ENCODE data around the gene POMT2.

POMT2 gene

GRCh38 chr14:77242752-77243151 is 77.9 kb downstream of the POMT2 start:
- DNase-seq (ENCODE audit: low read depth in 1 of 2, low spot score in 1 of 2) = no peak

GRCh38 chr14:77241955-77242354 is 78.7 kb downstream of the POMT2 start:
- DNase-seq (ENCODE audit: low read depth in 1 of 2, low spot score in 1 of 2) = no peak

GRCh38 chr14:77240336-77240915 is 80.3 kb downstream of the POMT2 start:
- no peak for DNase-seq (ENCODE audit: low read depth in 1 of 2, low spot score in 1 of 2)

GRCh38 chr14:77239412-77239811 is 81.3 kb downstream of the POMT2 start:
- no peak for DNase-seq (ENCODE audit: low read depth in 1 of 2, low spot score in 1 of 2)

GRCh38 chr14:77238996-77239395 is 81.7 kb downstream of the POMT2 start:
- DNase-seq (ENCODE audit: low read depth in 1 of 2, low spot score in 1 of 2) = no peak

DNA sequence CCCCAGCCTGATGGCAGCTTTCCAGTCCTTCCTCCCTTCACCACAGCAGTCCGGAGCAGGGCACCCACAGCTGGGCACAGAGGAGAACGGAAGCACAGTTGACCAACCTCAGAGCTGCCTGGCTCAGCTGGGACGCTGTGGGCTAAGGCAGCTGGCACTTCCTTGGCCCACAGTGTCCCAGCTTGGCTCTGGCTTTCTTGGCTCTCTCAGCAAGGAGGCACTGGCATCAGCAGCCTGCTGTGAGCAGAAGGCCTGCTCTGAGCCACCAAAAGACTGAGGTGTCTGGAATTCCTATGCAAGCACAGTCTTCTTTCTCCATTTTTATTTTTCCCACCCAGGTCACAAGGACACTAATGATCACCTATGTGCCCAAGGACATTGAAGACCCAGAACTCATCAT is 82.3 kb downstream of the POMT2 start:
- no peak for DNase-seq (ENCODE audit: low read depth in 1 of 2, low spot score in 1 of 2)

DNA sequence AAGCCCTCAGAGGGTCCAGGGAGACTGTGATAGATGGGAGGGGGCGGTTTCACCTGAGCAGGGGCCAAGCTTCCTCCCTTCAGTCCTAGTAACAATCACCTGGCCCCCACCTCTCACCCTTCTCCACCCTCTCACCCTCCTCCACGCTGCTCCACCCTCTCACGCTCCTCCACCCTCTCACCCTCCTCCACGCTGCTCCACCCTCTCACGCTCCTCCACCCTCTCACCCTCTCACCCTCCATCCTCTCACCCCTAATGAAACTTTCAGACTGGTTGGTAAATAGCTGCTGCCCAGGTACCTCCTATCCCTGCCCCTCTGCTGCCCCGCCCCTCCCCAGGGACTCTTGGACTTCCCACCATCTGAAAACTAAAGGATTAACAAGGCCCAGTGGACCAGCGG is 83.9 kb downstream of the POMT2 start:
- DNase-seq (ENCODE audit: low read depth in 1 of 2, low spot score in 1 of 2) = no peak

- no peak for DNase-seq (ENCODE audit: low read depth in 1 of 2, low spot score in 1 of 2)
These were observed 89.0 kb downstream of the POMT2 start for GRCh38 chr14:77231721-77232120.

DNA sequence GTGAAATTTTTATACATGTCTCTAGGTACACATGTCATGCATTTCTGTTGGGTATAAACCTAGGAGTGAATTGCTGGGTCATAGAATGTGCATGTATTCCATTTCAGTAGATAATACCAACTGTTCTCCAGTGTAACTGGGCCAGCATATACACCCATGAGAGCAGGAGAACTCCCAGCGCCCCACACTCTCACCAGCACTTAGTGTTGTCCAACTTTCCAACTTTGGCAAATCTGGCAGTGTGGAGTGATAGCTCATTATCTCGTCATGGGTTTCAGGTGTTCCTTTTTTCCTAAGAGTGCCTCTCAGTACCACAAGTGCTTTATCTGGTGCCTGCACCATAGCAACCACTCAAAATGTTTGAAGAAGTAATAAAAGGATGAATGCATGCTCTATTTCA is 89.8 kb downstream of the POMT2 start:
- DNase-seq (ENCODE audit: low read depth in 1 of 2, low spot score in 1 of 2) = no peak

DNA sequence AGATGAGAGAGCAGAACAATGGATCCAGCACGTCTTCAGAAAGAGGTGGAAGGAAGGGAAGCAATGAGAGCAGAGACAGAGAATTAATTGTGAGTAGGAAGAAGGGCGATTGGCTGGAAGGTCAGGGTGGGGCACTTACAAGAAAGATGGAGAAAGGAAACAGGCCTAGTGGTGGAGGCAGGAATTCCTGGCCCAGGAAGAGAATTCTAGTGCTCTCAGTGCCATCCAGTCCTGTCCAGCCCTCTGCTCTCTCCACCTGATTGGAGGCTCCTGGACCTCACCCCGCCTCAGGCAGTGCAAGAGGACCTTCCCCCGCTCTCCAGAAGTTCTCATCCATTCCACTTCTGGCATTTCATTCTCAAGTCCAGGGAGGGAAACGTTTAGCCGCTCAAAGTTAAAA is 92.6 kb downstream of the POMT2 start:
- DNase-seq (ENCODE audit: low read depth in 1 of 2, low spot score in 1 of 2) = no peak

DNA sequence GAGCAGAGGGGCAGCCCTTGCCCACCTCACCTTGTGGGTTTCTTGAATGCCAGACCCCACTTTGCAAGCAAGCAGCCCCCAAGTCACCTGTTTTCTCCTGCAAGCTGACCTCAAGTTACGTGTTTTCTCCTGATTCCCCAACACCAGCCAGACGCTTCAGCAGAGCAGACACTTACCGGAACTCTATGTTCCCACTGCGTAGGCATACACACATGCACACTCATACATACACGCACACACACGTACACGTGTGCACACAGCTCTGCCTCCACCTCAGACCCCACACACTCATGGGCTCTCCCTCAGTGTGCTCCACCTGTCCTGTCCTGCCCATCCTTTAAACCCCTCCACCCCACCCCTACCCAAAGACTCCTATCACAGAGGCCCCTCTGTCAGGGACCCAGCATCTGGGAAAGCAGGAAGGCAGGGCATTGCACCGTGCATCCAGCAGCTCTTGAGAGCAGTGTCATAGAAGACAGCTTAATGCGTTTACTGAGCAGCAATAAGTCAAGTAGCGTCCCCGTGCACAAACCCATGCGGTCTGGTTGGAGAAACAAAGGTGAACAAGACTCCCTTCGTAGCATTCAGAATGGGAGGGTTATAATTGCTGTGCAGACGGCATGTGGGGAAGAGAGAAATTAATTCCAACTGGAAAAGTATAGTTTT is 94.7 kb downstream of the POMT2 start:
- DNase-seq (ENCODE audit: low read depth in 1 of 2, low spot score in 1 of 2) = no peak

DNA sequence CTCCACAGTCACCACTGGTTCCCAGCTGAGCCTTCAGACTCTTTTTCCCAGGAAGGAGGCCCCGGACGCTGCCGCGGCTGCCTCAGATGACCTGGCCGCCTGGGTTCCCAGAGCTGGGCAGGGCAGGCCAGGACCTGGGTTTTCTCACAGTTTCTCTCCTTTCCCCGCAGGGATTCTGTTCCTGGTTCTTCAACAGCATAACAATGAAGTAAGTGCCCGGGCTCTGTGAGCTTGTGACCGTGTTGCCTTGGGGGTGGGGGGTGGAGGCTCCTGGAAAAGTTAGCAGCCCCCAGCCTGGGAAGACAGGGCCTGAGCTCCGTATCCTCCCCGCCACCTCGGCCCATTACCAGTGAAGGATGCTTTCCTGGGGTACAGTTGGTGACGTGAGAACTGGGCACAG is 95.4 kb downstream of the POMT2 start:
- DNase-seq (ENCODE audit: low read depth in 1 of 2, low spot score in 1 of 2) = no peak

Data from stimulated activated CD4-positive, alpha-beta T cell treated with anti-CD3 and anti-CD28 coated beads, Interleukin-15, amount 100 ng/mL, for 1 hour (primary cell).